PC-3 (cell line): ENCODE results near the gene NFKBIA. TPM values are rescaled to one million over a fixed set of nuclear protein-coding genes. Genes with fewer than 3 reads are reported as not detected.
A peak's percentile ranks its signal among the peaks of the same experiment; 100 is the strongest.

Experiments used
- ATAC-seq: fragments of 200-7000 bp; cut with Tn5 transposase; 2 replicates; pipeline ENCODE4 v1.9.1; 2020; ENCODE audit warnings: mild to moderate bottlenecking, moderate library complexity
- BruUV-seq: library from RNA; stranded (reverse); fragments of 400-500 nt; replicated peaks from 2 replicates; lab custom pipeline; 2021; lab: Mats Ljungman, UMichigan
- CTCF ChIA-PET: fragments of 300-600 bp; sonication (Branson Sonifier 250); formaldehyde crosslinking; loops from one replicate; lab custom pipeline; 2022; ENCODE audit warnings: antibody characterized with exemption; lab: Charles Lee
- POLR2A ChIA-PET: fragments of 300-600 bp; sonication (Branson Sonifier 250); formaldehyde crosslinking; loops from one replicate; lab custom pipeline; 2022; ENCODE audit warnings: antibody characterized with exemption; ENCODE audit not compliant: unreplicated experiment; lab: Charles Lee
- DNase-seq: peaks from one replicate; pipeline ENCODE4 v3.0.0-alpha.2; 2015
- H2AFZ ChIP-seq: fragments of 300-600 bp; sonication (generic); 2 replicates; pipeline ENCODE4 v1.6.0; 2016; ENCODE audit warnings: antibody characterized with exemption, low read length
- H3F3A ChIP-seq: fragments of 300-600 bp; sonication (generic); one replicate; pipeline ENCODE4 v1.6.0; 2017; ENCODE audit warnings: antibody characterized with exemption, low read length, control low read depth, mild to moderate bottlenecking; ENCODE audit not compliant: unreplicated experiment
- H3K27ac ChIP-seq: fragments of 300-600 bp; sonication (generic); 2 replicates; pipeline ENCODE4 v1.5.1; 2016; ENCODE audit warnings: mild to moderate bottlenecking, low read length
- H3K27me3 ChIP-seq: fragments of 300-600 bp; sonication (generic); 2 replicates; pipeline ENCODE4 v1.6.1; 2016; ENCODE audit warnings: low read length, mixed read lengths
- H3K36me3 ChIP-seq: fragments of 300-600 bp; sonication (generic); 2 replicates; pipeline ENCODE4 v1.6.1; 2016; ENCODE audit warnings: low read depth, mixed run types, low read length, mixed read lengths
- H3K4me1 ChIP-seq: fragments of 300-600 bp; sonication (generic); 2 replicates; pipeline ENCODE4 v1.5.1; 2016; ENCODE audit warnings: low read length; ENCODE audit not compliant: insufficient read depth
- H3K4me2 ChIP-seq: fragments of 300-600 bp; sonication (generic); 2 replicates; pipeline ENCODE4 v1.6.0; 2016; ENCODE audit warnings: low read length
- H3K4me3 ChIP-seq: fragments of 300-600 bp; sonication (generic); 2 replicates; pipeline ENCODE4 v1.5.1; 2016; ENCODE audit warnings: mild to moderate bottlenecking, low read length, mixed read lengths
- H3K79me2 ChIP-seq: fragments of 300-600 bp; sonication (generic); 2 replicates; pipeline ENCODE4 v1.6.1; 2017; ENCODE audit warnings: low read length, mixed read lengths
- H3K9ac ChIP-seq: fragments of 300-600 bp; sonication (generic); 2 replicates; pipeline ENCODE4 v1.6.0; 2016; ENCODE audit warnings: mild to moderate bottlenecking, low read length
- H3K9me2 ChIP-seq: fragments of 300-600 bp; sonication (generic); replicated peaks from 2 replicates; pipeline ENCODE4 v1.6.1; 2016; ENCODE audit warnings: mixed run types, low read length, mixed read lengths
- H3K9me3 ChIP-seq: fragments of 300-600 bp; sonication (generic); 2 replicates; pipeline ENCODE4 v1.6.1; 2016; ENCODE audit warnings: low read length, mixed read lengths
- H4K20me1 ChIP-seq: fragments of 300-600 bp; sonication (generic); 2 replicates; pipeline ENCODE4 v1.6.1; 2016; ENCODE audit warnings: low read length, mixed read lengths
- EZH2 ChIP-seq: fragments of 300-600 bp; sonication (generic); IDR thresholded peaks from one replicate; pipeline ENCODE4 v1.6.1; 2017; ENCODE audit warnings: antibody characterized with exemption, mild to moderate bottlenecking, low read length; ENCODE audit not compliant: unreplicated experiment
- EZH2phosphoT487 ChIP-seq: fragments of 300-600 bp; sonication (generic); IDR thresholded peaks from 2 replicates; pipeline ENCODE4 v1.6.1; 2018; ENCODE audit warnings: mild to moderate bottlenecking, antibody characterized with exemption, low read length, borderline replicate concordance
- intact Hi-C: fragments of 100-400 bp; cut with micrococcal nuclease; formaldehyde crosslinking; loops from 2 replicates; pipeline ENCODE4 v1.9.0; 2023
- total RNA-seq: library from RNA; depleted of rRNA; stranded (reverse); fragments of >200 nt; gene quantifications from 2 replicates; pipeline ENCODE4 v1.2.3, GENCODE V29; 2014
- TF ChIP-seq, protein P1 (sequence below): fragments of 300-600 bp; sonication (generic); conservative IDR thresholded peaks from 2 replicates; pipeline ENCODE4 v1.5.1; 2017; ENCODE audit warnings: antibody characterized with exemption, low read depth, mild to moderate bottlenecking, low read length

NFKBIA gene
- total RNA-seq, 1 experiment from 2014 or later: 226 TPM

DNA sequence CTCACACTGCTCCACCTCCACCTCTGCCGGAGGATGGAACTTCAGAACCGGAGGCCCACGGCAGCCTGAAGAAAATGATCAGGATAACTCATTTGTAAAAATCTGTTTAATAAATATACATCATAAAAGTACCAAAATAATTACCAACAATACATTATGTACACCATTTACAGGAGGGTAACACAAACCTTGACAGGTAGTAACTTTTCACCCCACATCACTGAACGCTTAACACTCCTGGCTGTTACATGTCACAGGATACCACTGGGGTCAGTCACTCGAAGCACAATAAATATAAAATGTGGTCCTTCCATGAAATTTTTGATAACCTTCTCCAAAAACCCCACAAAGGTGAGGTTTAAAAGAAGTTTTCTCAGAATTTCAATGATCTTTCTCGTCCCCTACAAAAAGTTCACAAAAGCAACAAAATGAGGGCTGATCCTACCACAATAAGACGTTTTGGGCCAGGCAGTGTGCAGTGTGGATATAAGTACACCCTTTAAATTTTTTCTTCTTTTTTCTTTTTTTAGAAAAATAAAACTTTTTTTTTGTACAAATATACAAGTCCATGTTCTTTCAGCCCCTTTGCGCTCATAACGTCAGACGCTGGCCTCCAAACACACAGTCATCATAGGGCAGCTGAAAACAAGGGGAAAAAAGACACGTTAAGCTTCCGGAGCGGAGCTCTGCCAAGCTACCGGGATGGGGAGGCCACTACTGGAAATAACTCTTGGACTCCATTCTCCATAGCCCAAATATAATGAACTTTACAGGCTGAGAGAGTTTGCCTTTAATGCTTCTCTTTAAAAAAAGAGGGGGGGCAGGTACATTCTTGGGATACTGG lies 2.9 kb downstream of the NFKBIA start:
- DNase-seq: no peak

DNA sequence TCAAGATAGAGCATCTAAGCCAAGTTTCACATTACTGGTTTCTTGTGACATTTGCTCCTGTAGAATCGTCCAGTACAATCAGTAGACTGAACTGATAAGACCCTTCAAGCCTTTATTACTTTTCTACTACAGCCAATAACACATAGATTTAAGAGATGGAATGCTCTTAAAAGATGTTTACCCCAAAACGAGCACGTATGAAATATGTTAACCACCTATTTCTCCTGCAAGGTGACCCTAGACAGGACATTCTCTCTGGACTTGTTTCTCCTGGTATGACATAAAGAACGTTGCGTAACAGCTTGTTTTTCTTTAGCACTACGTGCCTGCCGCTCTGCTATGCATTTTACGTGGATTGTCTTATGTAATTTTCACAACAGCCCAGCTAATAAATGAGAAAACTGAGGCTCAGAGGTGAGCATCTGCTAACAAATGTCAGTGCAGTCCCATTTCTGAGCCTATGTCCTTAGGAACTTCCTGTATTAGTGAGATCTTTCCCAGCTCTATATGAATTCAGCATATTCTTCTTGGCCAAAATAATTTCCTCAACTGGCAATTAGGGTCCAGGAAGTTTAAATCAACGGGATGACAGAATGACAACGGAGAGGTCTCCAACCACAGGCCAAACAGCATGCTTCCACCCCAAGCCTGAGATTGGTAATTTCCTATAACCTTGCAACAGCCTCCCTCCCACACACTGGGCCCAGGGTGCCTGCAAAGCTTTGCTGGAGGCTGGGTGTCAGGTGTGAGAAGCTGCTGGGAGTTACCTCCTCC lies 3.7 kb downstream of the NFKBIA start:
- H3K36me3 ChIP-seq: peaks cover 32% of the 10 kb centered on the region
- no peak overlapping the region for H3K27ac ChIP-seq
- no TSS peak for BruUV-seq
- TF ChIP-seq, protein P1, sequence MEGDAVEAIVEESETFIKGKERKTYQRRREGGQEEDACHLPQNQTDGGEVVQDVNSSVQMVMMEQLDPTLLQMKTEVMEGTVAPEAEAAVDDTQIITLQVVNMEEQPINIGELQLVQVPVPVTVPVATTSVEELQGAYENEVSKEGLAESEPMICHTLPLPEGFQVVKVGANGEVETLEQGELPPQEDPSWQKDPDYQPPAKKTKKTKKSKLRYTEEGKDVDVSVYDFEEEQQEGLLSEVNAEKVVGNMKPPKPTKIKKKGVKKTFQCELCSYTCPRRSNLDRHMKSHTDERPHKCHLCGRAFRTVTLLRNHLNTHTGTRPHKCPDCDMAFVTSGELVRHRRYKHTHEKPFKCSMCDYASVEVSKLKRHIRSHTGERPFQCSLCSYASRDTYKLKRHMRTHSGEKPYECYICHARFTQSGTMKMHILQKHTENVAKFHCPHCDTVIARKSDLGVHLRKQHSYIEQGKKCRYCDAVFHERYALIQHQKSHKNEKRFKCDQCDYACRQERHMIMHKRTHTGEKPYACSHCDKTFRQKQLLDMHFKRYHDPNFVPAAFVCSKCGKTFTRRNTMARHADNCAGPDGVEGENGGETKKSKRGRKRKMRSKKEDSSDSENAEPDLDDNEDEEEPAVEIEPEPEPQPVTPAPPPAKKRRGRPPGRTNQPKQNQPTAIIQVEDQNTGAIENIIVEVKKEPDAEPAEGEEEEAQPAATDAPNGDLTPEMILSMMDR: no peak
- TF ChIP-seq EZH2phosphoT487: no peak
- no peak for TF ChIP-seq EZH2
- peak overlapping the region; percentile 90; the same call in 1 of the 2 replicates for H3K4me2 ChIP-seq
- no peak for DNase-seq
- no peak for ATAC-seq
- H3K27me3 ChIP-seq: no peaks in the 10 kb centered on the region
- ChIA-PET POLR2A (no interaction called here), CTCF (no interaction called here)
- no peak overlapping the region for H3K4me3 ChIP-seq
- H2AFZ ChIP-seq: no peak overlapping the region
- H4K20me1 ChIP-seq: peaks cover 32% of the 10 kb centered on the region
- no peak overlapping the region for H3K9ac ChIP-seq
- H3K9me2 ChIP-seq: no peaks in the 10 kb centered on the region
- intact Hi-C loops: no loop called here
- H3K4me1 ChIP-seq: peaks cover 30% of the 10 kb centered on the region
- no peaks in the 10 kb centered on the region for H3K9me3 ChIP-seq
- peaks cover 7% of the 10 kb centered on the region for H3F3A ChIP-seq
- peaks cover 32% of the 10 kb centered on the region for H3K79me2 ChIP-seq

More for the DNA sequence above, 2.9 kb downstream of the NFKBIA start:
- POLR2A ChIA-PET: interaction anchor here (0.6 kb wide), 1 partner anchor 32 kb away, joined by 4 read pairs; no protein-coding TSS in a partner anchor
- peaks cover 32% of the 10 kb centered on the region for H3K36me3 ChIP-seq
- TF ChIP-seq EZH2phosphoT487 (no peak), EZH2 (no peak)
- TF ChIP-seq, protein P1: no peak
- no peak for ATAC-seq
- peak overlapping the region; percentile 90 for H3K4me2 ChIP-seq
- H3K9ac ChIP-seq: no peak overlapping the region
- no peaks in the 10 kb centered on the region for H3K9me2 ChIP-seq
- no peak overlapping the region for H2AFZ ChIP-seq
- CTCF ChIA-PET: no interaction called here
- peaks cover 32% of the 10 kb centered on the region for H4K20me1 ChIP-seq
- intact Hi-C loops: loop anchor here (2.0 kb wide), 1 partner anchor 27 kb away; no protein-coding TSS in a partner anchor
- H3K79me2 ChIP-seq: peaks cover 32% of the 10 kb centered on the region
- no peaks in the 10 kb centered on the region for H3K9me3 ChIP-seq
- no TSS peak for BruUV-seq
- H3K4me1 ChIP-seq: peaks cover 33% of the 10 kb centered on the region
- H3F3A ChIP-seq: peaks cover 7% of the 10 kb centered on the region
- no peak overlapping the region for H3K27ac ChIP-seq
- H3K27me3 ChIP-seq: no peaks in the 10 kb centered on the region
- peak overlapping the region; percentile 83 for H3K4me3 ChIP-seq
